ENCODE measurements around the gene TLN1.
A peak's percentile ranks its signal among the peaks of the same experiment; 100 is the strongest.

TLN1 gene

DNA sequence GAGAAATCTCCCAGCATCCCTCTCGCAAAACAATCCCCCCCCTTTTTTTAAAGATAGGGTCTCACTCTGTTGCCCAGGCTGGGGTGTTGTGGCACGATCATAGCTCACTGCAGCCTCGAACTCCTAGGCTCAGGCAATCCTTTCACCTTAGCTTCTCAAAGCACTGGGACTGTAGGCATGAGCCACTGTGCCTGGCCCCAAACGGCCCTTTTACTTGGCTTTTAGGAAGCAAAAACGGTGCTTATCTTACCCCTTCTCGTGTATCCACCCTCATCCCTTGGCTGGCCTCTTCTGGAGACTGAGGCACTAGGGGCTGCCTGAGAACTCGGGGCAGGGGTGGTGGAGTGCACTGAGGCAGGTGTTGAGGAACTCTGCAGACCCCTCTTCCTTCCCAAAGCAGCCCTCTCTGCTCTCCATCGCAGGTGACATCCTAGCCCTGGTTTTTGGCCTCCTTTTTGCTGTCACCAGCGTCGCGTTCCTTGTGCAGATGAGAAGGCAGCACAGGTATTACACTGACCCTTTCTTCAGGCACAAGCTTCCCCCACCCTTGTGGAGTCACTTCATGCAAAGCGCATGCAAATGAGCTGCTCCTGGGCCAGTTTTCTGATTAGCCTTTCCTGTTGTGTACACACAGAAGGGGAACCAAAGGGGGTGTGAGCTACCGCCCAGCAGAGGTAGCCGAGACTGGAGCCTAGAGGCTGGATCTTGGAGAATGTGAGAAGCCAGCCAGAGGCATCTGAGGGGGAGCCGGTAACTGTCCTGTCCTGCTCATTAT lies 51.5 kb downstream of the TLN1 start:
- no peak for DNase-seq (ENCODE audit: low read depth)
- H3K9me3 ChIP-seq (ENCODE audit: control insufficient read depth, low read length) = no peaks in the 10 kb centered on the region

DNA sequence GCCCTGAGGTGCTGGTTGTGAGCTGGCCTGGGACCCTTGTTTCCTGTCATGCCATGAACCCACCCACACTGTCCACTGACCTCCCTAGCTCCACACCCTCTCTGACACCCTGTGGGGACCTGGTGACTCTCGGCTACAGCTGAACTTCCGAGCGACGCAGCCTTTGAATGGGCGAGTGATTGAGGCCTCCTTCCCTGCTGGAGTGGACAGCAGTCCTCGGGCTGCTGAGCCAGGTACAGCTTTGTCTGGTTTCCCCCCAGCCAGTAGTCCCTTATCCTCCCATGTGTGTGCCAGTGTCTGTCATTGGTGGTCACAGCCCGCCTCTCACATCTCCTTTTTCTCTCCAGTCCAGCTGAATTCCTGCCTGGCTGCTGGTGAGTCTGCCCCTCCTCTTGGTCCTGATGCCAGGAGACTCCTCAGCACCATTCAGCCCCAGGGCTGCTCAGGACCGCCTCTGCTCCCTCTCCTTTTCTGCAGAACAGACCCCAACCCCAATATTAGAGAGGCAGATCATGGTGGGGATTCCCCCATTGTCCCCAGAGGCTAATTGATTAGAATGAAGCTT lies 52.1 kb downstream of the TLN1 start:
- DNase-seq (ENCODE audit: low read depth) = no peak
- Histone ChIP-seq H3K27me3 (replicated peaks; ENCODE audit: control insufficient read depth, insufficient read depth, low read length) (no peaks in the 10 kb centered on the region), H3K9me3 (ENCODE audit: control insufficient read depth, low read length) (no peaks in the 10 kb centered on the region), H3K4me1 (ENCODE audit: control insufficient read depth, insufficient read depth, low read length) (peaks cover 8% of the 10 kb centered on the region), H3K36me3 (ENCODE audit: control insufficient read depth, insufficient read depth, low read length, severe bottlenecking) (peaks cover 33% of the 10 kb centered on the region), H3K9ac (ENCODE audit: low read length) (no peak overlapping the region), H3K4me3 (ENCODE audit: low read length) (no peak overlapping the region)

More for the DNA sequence above, 51.5 kb downstream of the TLN1 start:
- H3K9ac ChIP-seq (ENCODE audit: low read length) = no peak overlapping the region
- peaks cover 8% of the 10 kb centered on the region for H3K4me1 ChIP-seq (ENCODE audit: control insufficient read depth, insufficient read depth, low read length)
- no peak overlapping the region for H3K4me3 ChIP-seq (ENCODE audit: low read length)
- peaks cover 40% of the 10 kb centered on the region for H3K36me3 ChIP-seq (ENCODE audit: control insufficient read depth, insufficient read depth, low read length, severe bottlenecking)
- no peaks in the 10 kb centered on the region for H3K27me3 ChIP-seq (replicated peaks; ENCODE audit: control insufficient read depth, insufficient read depth, low read length)

DNA sequence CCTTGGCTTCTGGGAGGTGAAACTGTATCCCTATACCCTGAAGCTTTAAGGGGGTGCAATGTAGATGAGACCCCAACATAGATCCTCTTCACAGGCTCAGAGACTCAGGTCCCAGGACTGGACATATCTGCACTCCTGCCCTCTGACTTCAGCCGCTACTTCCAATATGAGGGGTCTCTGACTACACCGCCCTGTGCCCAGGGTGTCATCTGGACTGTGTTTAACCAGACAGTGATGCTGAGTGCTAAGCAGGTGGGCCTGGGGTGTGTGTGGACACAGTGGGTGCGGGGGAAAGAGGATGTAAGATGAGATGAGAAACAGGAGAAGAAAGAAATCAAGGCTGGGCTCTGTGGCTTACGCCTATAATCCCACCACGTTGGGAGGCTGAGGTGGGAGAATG lies 52.9 kb downstream of the TLN1 start:
- Histone ChIP-seq H3K9ac (ENCODE audit: low read length) (no peak overlapping the region), H3K4me1 (ENCODE audit: control insufficient read depth, insufficient read depth, low read length) (peaks cover 8% of the 10 kb centered on the region), H3K36me3 (ENCODE audit: control insufficient read depth, insufficient read depth, low read length, severe bottlenecking) (peaks cover 26% of the 10 kb centered on the region), H3K27me3 (replicated peaks; ENCODE audit: control insufficient read depth, insufficient read depth, low read length) (no peaks in the 10 kb centered on the region), H3K9me3 (ENCODE audit: control insufficient read depth, low read length) (no peaks in the 10 kb centered on the region), H3K4me3 (ENCODE audit: low read length) (no peak overlapping the region)
- no peak for DNase-seq (ENCODE audit: low read depth)

DNA sequence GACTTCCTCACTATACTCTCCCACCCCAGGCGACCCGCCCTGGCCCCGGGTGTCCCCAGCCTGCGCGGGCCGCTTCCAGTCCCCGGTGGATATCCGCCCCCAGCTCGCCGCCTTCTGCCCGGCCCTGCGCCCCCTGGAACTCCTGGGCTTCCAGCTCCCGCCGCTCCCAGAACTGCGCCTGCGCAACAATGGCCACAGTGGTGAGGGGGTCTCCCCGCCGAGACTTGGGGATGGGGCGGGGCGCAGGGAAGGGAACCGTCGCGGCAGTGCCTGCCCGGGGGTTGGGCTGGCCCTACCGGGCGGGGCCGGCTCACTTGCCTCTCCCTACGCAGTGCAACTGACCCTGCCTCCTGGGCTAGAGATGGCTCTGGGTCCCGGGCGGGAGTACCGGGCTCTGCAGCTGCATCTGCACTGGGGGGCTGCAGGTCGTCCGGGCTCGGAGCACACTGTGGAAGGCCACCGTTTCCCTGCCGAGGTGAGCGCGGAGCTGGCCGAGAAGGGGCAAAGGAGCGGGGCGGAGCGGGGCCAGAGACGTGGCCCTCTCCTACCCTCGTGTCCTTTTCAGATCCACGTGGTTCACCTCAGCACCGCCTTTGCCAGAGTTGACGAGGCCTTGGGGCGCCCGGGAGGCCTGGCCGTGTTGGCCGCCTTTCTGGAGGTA lies 56.1 kb downstream of the TLN1 start:
- H3K27me3 ChIP-seq (replicated peaks; ENCODE audit: control insufficient read depth, insufficient read depth, low read length) = no peaks in the 10 kb centered on the region
- peaks cover 5% of the 10 kb centered on the region for H3K4me1 ChIP-seq (ENCODE audit: control insufficient read depth, insufficient read depth, low read length)
- H3K4me3 ChIP-seq (ENCODE audit: low read length) = peak overlapping the region; percentile 74
- no peaks in the 10 kb centered on the region for H3K9me3 ChIP-seq (ENCODE audit: control insufficient read depth, low read length)
- peak overlapping the region; percentile 67 for H3K9ac ChIP-seq (ENCODE audit: low read length)
- H3K36me3 ChIP-seq (ENCODE audit: control insufficient read depth, insufficient read depth, low read length, severe bottlenecking) = no peaks in the 10 kb centered on the region
- DNase-seq (ENCODE audit: low read depth) = peak; percentile 50

DNA sequence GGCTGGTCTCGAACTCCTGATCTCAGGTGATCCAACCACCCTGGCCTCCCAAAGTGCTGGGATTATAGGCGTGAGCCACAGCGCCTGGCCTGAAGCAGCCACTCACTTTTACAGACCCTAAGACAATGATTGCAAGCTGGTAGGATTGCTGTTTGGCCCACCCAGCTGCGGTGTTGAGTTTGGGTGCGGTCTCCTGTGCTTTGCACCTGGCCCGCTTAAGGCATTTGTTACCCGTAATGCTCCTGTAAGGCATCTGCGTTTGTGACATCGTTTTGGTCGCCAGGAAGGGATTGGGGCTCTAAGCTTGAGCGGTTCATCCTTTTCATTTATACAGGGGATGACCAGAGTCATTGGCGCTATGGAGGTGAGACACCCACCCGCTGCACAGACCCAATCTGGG lies 56.8 kb downstream of the TLN1 start:
- Histone ChIP-seq H3K9ac (ENCODE audit: low read length) (no peak overlapping the region), H3K27me3 (replicated peaks; ENCODE audit: control insufficient read depth, insufficient read depth, low read length) (no peaks in the 10 kb centered on the region), H3K4me1 (ENCODE audit: control insufficient read depth, insufficient read depth, low read length) (peaks cover 5% of the 10 kb centered on the region), H3K9me3 (ENCODE audit: control insufficient read depth, low read length) (no peaks in the 10 kb centered on the region), H3K4me3 (ENCODE audit: low read length) (peak overlapping the region; percentile 74), H3K36me3 (ENCODE audit: control insufficient read depth, insufficient read depth, low read length, severe bottlenecking) (no peaks in the 10 kb centered on the region)
- no peak for DNase-seq (ENCODE audit: low read depth)

- Histone ChIP-seq H3K4me1 (ENCODE audit: control insufficient read depth, insufficient read depth, low read length) (peaks cover 5% of the 10 kb centered on the region), H3K27me3 (replicated peaks; ENCODE audit: control insufficient read depth, insufficient read depth, low read length) (no peaks in the 10 kb centered on the region), H3K9me3 (ENCODE audit: control insufficient read depth, low read length) (no peaks in the 10 kb centered on the region), H3K4me3 (ENCODE audit: low read length) (no peak overlapping the region), H3K9ac (ENCODE audit: low read length) (no peak overlapping the region), H3K36me3 (ENCODE audit: control insufficient read depth, insufficient read depth, low read length, severe bottlenecking) (no peaks in the 10 kb centered on the region)
- no peak for DNase-seq (ENCODE audit: low read depth)
These were observed 58.0 kb downstream of the TLN1 start for GRCh38 chr9:35674025-35674361.

GRCh38 chr9:35673132-35674024 lies 58.6 kb downstream of the TLN1 start, which contains the start of gene CA9:
TSS of gene CA9 (plus strand) at chr9:35673928. CDS start at chr9:35673960, 32 bp downstream.
- no peaks in the 10 kb centered on the region for H3K36me3 ChIP-seq (ENCODE audit: control insufficient read depth, insufficient read depth, low read length, severe bottlenecking)
- H3K4me1 ChIP-seq (ENCODE audit: control insufficient read depth, insufficient read depth, low read length) = peaks cover 5% of the 10 kb centered on the region
- no peaks in the 10 kb centered on the region for H3K27me3 ChIP-seq (replicated peaks; ENCODE audit: control insufficient read depth, insufficient read depth, low read length)
- no peak for DNase-seq (ENCODE audit: low read depth)
- no peak within 1 kb of the TSS for H3K9ac ChIP-seq (ENCODE audit: low read length)
- no peak within 1 kb of the TSS for H3K4me3 ChIP-seq (ENCODE audit: low read length)
- no peaks in the 10 kb centered on the region for H3K9me3 ChIP-seq (ENCODE audit: control insufficient read depth, low read length)

GRCh38 chr9:35669331-35670145 lies 62.5 kb downstream of the TLN1 start:
- H3K4me3 ChIP-seq (ENCODE audit: low read length) = no peak overlapping the region
- no peak overlapping the region for H3K9ac ChIP-seq (ENCODE audit: low read length)
- H3K4me1 ChIP-seq (ENCODE audit: control insufficient read depth, insufficient read depth, low read length) = peaks cover 7% of the 10 kb centered on the region
- no peak for DNase-seq (ENCODE audit: low read depth)
- H3K9me3 ChIP-seq (ENCODE audit: control insufficient read depth, low read length) = no peaks in the 10 kb centered on the region
- H3K36me3 ChIP-seq (ENCODE audit: control insufficient read depth, insufficient read depth, low read length, severe bottlenecking) = no peaks in the 10 kb centered on the region
- no peaks in the 10 kb centered on the region for H3K27me3 ChIP-seq (replicated peaks; ENCODE audit: control insufficient read depth, insufficient read depth, low read length)

DNA sequence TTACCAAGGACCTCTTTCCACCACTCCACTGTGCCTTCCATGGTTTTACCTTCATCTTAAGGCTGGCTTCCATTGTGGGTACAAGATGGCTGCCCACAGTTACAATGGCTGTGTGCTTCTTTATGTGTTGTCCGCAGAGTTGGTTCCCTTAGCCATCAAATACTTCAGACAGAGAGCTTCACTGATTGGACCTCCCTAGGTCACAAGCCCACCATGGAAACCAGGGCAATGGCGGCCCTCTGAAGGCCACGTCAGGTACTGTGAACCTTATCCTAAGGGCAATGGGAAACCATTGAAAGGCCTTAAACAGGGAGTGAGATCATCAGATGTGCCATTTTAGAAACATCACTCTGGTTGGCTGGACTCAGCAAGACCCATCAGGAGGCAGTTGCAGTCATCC lies 64.1 kb downstream of the TLN1 start:
- Histone ChIP-seq H3K27me3 (replicated peaks; ENCODE audit: control insufficient read depth, insufficient read depth, low read length) (no peaks in the 10 kb centered on the region), H3K4me3 (ENCODE audit: low read length) (no peak overlapping the region), H3K4me1 (ENCODE audit: control insufficient read depth, insufficient read depth, low read length) (peaks cover 7% of the 10 kb centered on the region), H3K36me3 (ENCODE audit: control insufficient read depth, insufficient read depth, low read length, severe bottlenecking) (no peaks in the 10 kb centered on the region), H3K9me3 (ENCODE audit: control insufficient read depth, low read length) (no peaks in the 10 kb centered on the region), H3K9ac (ENCODE audit: low read length) (no peak overlapping the region)
- DNase-seq (ENCODE audit: low read depth) = no peak

- Histone ChIP-seq H3K36me3 (ENCODE audit: control insufficient read depth, insufficient read depth, low read length, severe bottlenecking) (peaks cover 4% of the 10 kb centered on the region), H3K9me3 (ENCODE audit: control insufficient read depth, low read length) (no peaks in the 10 kb centered on the region), H3K27me3 (replicated peaks; ENCODE audit: control insufficient read depth, insufficient read depth, low read length) (no peaks in the 10 kb centered on the region), H3K4me1 (ENCODE audit: control insufficient read depth, insufficient read depth, low read length) (peaks cover 11% of the 10 kb centered on the region), H3K9ac (ENCODE audit: low read length) (no peak overlapping the region), H3K4me3 (ENCODE audit: low read length) (no peak overlapping the region)
- no peak for DNase-seq (ENCODE audit: low read depth)
These were observed 65.4 kb downstream of the TLN1 start for GRCh38 chr9:35666549-35666948.

All from adipocyte (in vitro differentiated cells).